Kidney epithelial cell (primary cell): Measurements from ENCODE around the gene TEX35. TPM values are rescaled to one million over a fixed set of nuclear protein-coding genes. Genes with fewer than 3 reads are reported as not detected.

ENCODE experiments used
- DNase-seq: peaks from one replicate; pipeline ENCODE4 v3.0.0-alpha.2; 2010; ENCODE audit warnings: low read depth
- H3K27me3 ChIP-seq: 2 replicates; pipeline ENCODE4 v1.6.0; 2011; ENCODE audit warnings: low read length; ENCODE audit not compliant: control insufficient read depth, insufficient read depth
- H3K36me3 ChIP-seq: 2 replicates; pipeline ENCODE4 v1.5.1; 2011; ENCODE audit warnings: low read length; ENCODE audit not compliant: control insufficient read depth, insufficient read depth
- H3K4me3 ChIP-seq: 2 replicates; pipeline ENCODE4 v1.5.1; 2011; ENCODE audit warnings: low read depth, mild to moderate bottlenecking, control low read depth, low read length
- CTCF ChIP-seq: IDR thresholded peaks from 2 replicates; pipeline ENCODE4 v1.5.1; 2011; ENCODE audit warnings: mild to moderate bottlenecking, moderate library complexity, low read length, control low read depth, inconsistent platforms; ENCODE audit not compliant: insufficient read depth, poor library complexity, severe bottlenecking
- total RNA-seq: library from RNA; depleted of rRNA; stranded (reverse); fragments of >200 nt; gene quantifications from 2 replicates; pipeline ENCODE4 v1.2.3, GENCODE V29; 2015

Gene TEX35
- total RNA-seq, 1 donor from 2014 or later: not detected

- H3K27me3 ChIP-seq: no peaks in the 10 kb centered on the region
- TF ChIP-seq CTCF: no peak
- H3K36me3 ChIP-seq: no peaks in the 10 kb centered on the region
- no peak overlapping the region for H3K4me3 ChIP-seq
- DNase-seq: no peak
These were observed 23.5 kb upstream of the TEX35 start for GRCh38 chr1:178489399-178489798.

GRCh38 chr1:178490136-178490535, 22.8 kb upstream of the TEX35 start:
- DNase-seq: no peak
- no peak for TF ChIP-seq CTCF
- no peak overlapping the region for H3K4me3 ChIP-seq
- H3K36me3 ChIP-seq: no peaks in the 10 kb centered on the region
- H3K27me3 ChIP-seq: no peaks in the 10 kb centered on the region

- H3K4me3 ChIP-seq: no peak overlapping the region
- DNase-seq: no peak
- H3K36me3 ChIP-seq: no peaks in the 10 kb centered on the region
- no peak for TF ChIP-seq CTCF
- no peaks in the 10 kb centered on the region for H3K27me3 ChIP-seq
These were observed 21.9 kb upstream of the TEX35 start for GRCh38 chr1:178490967-178491366.

GRCh38 chr1:178491721-178492120, 21.2 kb upstream of the TEX35 start:
- no peaks in the 10 kb centered on the region for H3K36me3 ChIP-seq
- no peaks in the 10 kb centered on the region for H3K27me3 ChIP-seq
- H3K4me3 ChIP-seq: no peak overlapping the region
- DNase-seq: no peak
- no peak for TF ChIP-seq CTCF

GRCh38 chr1:178492341-178492740, 20.6 kb upstream of the TEX35 start:
- no peak for DNase-seq
- Histone ChIP-seq H3K27me3 (no peaks in the 10 kb centered on the region), H3K4me3 (no peak overlapping the region), H3K36me3 (no peaks in the 10 kb centered on the region)
- TF ChIP-seq CTCF: no peak

GRCh38 chr1:178493301-178493741, 19.6 kb upstream of the TEX35 start:
- no peaks in the 10 kb centered on the region for H3K27me3 ChIP-seq
- DNase-seq: no peak
- TF ChIP-seq CTCF: no peak

More at GRCh38 chr1:178493301-178493741, 19.6 kb upstream of the TEX35 start:
- H3K4me3 ChIP-seq: no peak overlapping the region
- H3K36me3 ChIP-seq: no peaks in the 10 kb centered on the region
